ENCODE results near the gene CD209. TPM values are rescaled to one million over a fixed set of nuclear protein-coding genes. Genes with fewer than 3 reads are reported as not detected.

Gene CD209, protein sequence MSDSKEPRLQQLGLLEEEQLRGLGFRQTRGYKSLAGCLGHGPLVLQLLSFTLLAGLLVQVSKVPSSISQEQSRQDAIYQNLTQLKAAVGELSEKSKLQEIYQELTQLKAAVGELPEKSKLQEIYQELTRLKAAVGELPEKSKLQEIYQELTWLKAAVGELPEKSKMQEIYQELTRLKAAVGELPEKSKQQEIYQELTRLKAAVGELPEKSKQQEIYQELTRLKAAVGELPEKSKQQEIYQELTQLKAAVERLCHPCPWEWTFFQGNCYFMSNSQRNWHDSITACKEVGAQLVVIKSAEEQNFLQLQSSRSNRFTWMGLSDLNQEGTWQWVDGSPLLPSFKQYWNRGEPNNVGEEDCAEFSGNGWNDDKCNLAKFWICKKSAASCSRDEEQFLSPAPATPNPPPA
- not detected in 5 replicates for total RNA-seq (2022; extraction: Qiagen RNA extraction; ENCODE audit: low read depth)

DNA sequence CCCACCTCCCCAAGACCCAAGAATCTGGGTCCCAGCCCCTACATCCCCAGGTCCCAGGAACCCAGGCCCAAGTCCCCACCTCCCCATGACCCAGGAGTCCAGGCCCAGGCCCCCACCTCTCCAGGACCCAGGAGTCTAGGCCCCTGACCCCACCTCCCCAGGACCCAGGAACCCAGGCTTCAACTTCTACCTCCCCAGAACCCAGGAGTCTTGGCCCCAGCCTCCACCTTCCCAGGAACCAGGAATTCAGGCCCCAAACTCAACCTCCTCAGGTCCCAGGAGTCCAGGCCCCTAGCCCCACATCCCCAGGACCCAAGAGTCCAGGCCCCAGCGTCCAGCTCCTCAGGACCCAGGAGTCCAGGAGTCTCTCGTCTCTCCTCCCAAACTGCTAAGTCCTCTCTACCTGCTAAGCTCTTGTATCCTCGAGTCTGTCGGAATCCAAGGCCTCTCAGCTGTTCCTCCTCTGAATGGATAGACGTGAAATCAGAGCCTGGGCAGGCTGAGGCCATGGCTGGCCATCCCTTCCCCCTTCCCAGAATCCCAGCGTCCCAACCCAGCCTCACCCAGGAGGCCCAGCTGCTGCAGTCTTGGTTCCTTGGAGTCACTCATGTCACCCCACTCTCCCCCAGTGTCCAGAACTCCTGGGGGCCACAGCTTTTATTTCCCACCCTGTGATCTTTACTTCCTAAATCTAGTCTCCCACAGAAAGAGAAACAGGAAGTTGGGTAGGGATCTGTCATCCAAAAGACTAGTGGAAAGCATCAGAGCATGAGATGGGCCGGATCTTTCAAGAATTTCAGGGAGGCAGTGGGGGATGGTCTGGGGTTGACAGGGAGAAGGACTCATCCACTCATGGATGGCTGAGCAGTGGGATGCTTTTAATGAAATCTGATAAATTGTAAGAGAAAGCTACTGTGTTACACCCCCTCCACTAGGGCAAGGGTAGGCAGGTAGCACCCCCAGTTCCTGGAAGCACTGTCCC, at the start of gene CD209:
Gene CD209 (minus strand): TSS at position 632 of the 982 bp plus-strand sequence. CDS start 23 bp downstream, at position 609.

DNA sequence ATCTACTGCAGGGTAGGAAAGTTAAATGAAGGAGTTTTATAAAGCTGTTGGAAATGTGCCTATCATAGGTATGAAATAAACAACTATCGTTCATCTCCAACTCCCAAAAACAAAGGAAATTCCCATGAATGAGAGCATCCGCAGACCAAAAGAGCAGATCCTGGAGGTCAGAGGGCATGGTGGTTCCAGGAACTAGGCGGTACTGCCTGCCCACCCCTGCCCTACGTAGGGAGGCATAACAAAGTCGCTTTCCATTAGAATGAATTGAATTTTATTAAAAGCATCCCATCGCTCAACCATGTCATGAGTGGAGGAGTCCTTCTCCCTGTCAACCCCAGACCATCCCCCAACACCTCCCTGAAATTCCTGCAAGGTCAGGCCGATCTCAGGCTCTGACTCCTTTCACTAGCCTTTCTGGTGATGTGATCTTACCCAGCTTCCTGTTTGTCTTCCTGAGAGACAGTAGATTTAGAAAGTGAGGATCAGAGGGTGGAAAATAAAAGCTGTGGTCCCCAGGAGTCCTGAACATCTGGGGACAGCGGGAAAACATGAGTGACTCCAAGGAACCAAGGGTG, 15.5 kb upstream of the CD209 start, which contains the start of gene CLEC4M:
Gene CLEC4M (plus strand): TSS at position 525 of the 575 bp plus-strand sequence. CDS start 24 bp downstream, at position 549.

DNA sequence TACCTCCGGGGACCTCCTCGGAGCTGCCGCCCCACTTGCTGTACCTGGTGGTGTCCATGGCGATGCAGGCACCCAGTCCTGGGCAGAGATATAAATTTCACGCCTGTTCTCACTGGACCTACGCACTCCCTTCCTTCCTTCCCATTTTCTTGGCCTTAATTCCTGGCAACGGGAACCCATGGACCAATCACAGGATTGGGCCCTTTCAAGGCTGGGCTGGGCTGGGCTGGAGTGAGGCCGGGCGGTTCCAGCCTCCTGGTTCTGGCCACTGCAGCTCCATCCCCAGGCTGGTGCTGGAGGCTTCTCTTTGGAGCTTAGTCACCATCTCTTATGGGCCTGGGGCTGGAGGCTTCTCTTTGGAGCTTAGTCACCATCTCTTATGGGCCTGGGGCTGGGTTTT, 15.3 kb downstream of the CD209 start, which contains the start of gene CLEC4G:
Gene CLEC4G (minus strand): TSS at position 66 of the 400 bp plus-strand sequence. CDS start 8 bp downstream, at position 58.

DNA sequence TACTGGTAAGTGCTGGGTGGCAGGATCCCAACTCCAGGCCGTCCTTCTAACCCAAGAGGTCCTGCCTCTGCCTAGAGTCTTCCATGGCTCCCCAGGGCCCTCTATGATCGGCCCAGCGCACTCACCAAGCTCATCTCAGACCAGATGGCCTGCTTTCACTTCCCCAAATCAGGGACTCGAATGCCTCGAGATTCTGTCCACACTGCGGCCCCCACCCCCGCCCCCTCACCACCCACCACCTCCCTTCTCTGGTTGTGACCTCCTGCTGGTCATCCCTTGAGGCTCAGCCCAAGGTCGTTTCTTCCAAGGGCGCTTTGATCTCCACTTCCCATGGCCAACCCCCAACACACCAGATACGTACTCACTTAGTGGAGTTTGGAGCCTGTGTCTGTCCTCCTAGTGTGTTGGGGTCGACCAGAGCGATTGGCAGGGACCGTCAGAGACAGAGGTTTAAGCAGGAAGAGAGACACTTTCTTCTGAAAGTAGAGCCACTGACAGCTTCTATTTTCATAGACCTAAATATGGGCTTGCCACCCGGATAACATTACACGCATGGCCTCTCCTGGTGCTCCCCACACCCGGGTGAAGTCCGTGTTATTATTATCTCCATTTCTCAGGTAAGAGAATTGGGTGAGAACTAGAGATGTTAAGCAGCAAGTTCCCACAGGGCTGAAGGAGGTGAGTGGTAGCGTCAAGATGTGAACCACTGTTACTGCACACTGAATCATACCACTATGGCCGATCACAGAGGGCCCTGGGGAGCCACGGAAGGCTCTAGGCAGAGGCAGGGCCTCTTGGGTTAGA, 45.5 kb downstream of the CD209 start, which contains the start of gene FCER2:
Gene FCER2 (minus strand): TSS at position 478 of the 804 bp plus-strand sequence. CDS start 2,371 bp downstream, outside the sequence.

Other genes with a start within 250 kb of the CD209 start
- gene ZNF358, start 231.4 kb downstream of the CD209 start, total RNA-seq (2022; extraction: Qiagen RNA extraction; ENCODE audit: low read depth) = 13.8 to 20.6 TPM (median 20.1 TPM) in 5 replicates
- 10.5 to 14.9 TPM (median 13.1 TPM) in 5 replicates for gene MCOLN1, start 224.9 kb downstream of the CD209 start, total RNA-seq (2022; extraction: Qiagen RNA extraction; ENCODE audit: low read depth)
- 26.9 to 37.6 TPM (median 33.9 TPM) in 5 replicates for gene PNPLA6, start 211.8 kb downstream of the CD209 start, total RNA-seq (2022; extraction: Qiagen RNA extraction; ENCODE audit: low read depth)
- 2.8 to 5.5 TPM (median 4.3 TPM) in 5 replicates for gene CAMSAP3, start 151.7 kb downstream of the CD209 start, total RNA-seq (2022; extraction: Qiagen RNA extraction; ENCODE audit: low read depth)
- 21.4 to 27.8 TPM (median 26.3 TPM) in 5 replicates for gene XAB2, start 118.0 kb downstream of the CD209 start, total RNA-seq (2022; extraction: Qiagen RNA extraction; ENCODE audit: low read depth)
- gene PET100, start 117.7 kb downstream of the CD209 start, total RNA-seq (2022; extraction: Qiagen RNA extraction; ENCODE audit: low read depth) = 52.7 to 81.5 TPM (median 56.6 TPM) in 5 replicates
- 0.20 TPM in 1 of 5 replicates, not detected in the others for gene PCP2, start 113.8 kb downstream of the CD209 start, total RNA-seq (2022; extraction: Qiagen RNA extraction; ENCODE audit: low read depth)
- 32.9 to 44.6 TPM (median 40.8 TPM) in 5 replicates for gene STXBP2, start 110.4 kb downstream of the CD209 start, total RNA-seq (2022; extraction: Qiagen RNA extraction; ENCODE audit: low read depth)
- gene RETN, start 78.5 kb downstream of the CD209 start, total RNA-seq (2022; extraction: Qiagen RNA extraction; ENCODE audit: low read depth) = not detected in 5 replicates
- gene MCEMP1, start 70.4 kb downstream of the CD209 start, total RNA-seq (2022; extraction: Qiagen RNA extraction; ENCODE audit: low read depth) = not detected in 5 replicates
- gene TRAPPC5, start 66.7 kb downstream of the CD209 start, total RNA-seq (2022; extraction: Qiagen RNA extraction; ENCODE audit: low read depth) = 44.6 to 114 TPM (median 102 TPM) in 5 replicates
- not detected in 5 replicates for gene FCER2, start 45.4 kb downstream of the CD209 start, total RNA-seq (2022; extraction: Qiagen RNA extraction; ENCODE audit: low read depth)
- gene CLEC4G, start 15.4 kb downstream of the CD209 start, total RNA-seq (2022; extraction: Qiagen RNA extraction; ENCODE audit: low read depth) = not detected in 5 replicates
- not detected in 5 replicates for gene CLEC4M, start 15.7 kb upstream of the CD209 start, total RNA-seq (2022; extraction: Qiagen RNA extraction; ENCODE audit: low read depth)
- 0.97 to 1.7 TPM (median 1.5 TPM) in 5 replicates for gene EVI5L, start 82.7 kb upstream of the CD209 start, total RNA-seq (2022; extraction: Qiagen RNA extraction; ENCODE audit: low read depth)
- 0.21 to 0.84 TPM (median 0.39 TPM) in 5 replicates for gene PRR36, start 126.9 kb upstream of the CD209 start, total RNA-seq (2022; extraction: Qiagen RNA extraction; ENCODE audit: low read depth)
- gene LRRC8E, start 141.0 kb upstream of the CD209 start, total RNA-seq (2022; extraction: Qiagen RNA extraction; ENCODE audit: low read depth) = 5.4 to 7.1 TPM (median 6.3 TPM) in 5 replicates
- gene MAP2K7, start 156.3 kb upstream of the CD209 start, total RNA-seq (2022; extraction: Qiagen RNA extraction; ENCODE audit: low read depth) = 12.0 to 17.2 TPM (median 16.8 TPM) in 5 replicates
- 0.78 to 2.4 TPM (median 1.9 TPM) in 5 replicates for gene TGFBR3L, start 167.3 kb upstream of the CD209 start, total RNA-seq (2022; extraction: Qiagen RNA extraction; ENCODE audit: low read depth)
- 21.4 to 29.8 TPM (median 29.5 TPM) in 5 replicates for gene SNAPC2, start 172.8 kb upstream of the CD209 start, total RNA-seq (2022; extraction: Qiagen RNA extraction; ENCODE audit: low read depth)
- gene CTXN1, start 178.6 kb upstream of the CD209 start, total RNA-seq (2022; extraction: Qiagen RNA extraction; ENCODE audit: low read depth) = 10.0 to 24.5 TPM (median 21.4 TPM) in 5 replicates
- gene TIMM44, start 196.1 kb upstream of the CD209 start, total RNA-seq (2022; extraction: Qiagen RNA extraction; ENCODE audit: low read depth) = 26.9 to 33.4 TPM (median 29.9 TPM) in 5 replicates